ENCODE results near the gene APOL6.

The APOL6 gene, protein sequence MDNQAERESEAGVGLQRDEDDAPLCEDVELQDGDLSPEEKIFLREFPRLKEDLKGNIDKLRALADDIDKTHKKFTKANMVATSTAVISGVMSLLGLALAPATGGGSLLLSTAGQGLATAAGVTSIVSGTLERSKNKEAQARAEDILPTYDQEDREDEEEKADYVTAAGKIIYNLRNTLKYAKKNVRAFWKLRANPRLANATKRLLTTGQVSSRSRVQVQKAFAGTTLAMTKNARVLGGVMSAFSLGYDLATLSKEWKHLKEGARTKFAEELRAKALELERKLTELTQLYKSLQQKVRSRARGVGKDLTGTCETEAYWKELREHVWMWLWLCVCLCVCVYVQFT

DNA sequence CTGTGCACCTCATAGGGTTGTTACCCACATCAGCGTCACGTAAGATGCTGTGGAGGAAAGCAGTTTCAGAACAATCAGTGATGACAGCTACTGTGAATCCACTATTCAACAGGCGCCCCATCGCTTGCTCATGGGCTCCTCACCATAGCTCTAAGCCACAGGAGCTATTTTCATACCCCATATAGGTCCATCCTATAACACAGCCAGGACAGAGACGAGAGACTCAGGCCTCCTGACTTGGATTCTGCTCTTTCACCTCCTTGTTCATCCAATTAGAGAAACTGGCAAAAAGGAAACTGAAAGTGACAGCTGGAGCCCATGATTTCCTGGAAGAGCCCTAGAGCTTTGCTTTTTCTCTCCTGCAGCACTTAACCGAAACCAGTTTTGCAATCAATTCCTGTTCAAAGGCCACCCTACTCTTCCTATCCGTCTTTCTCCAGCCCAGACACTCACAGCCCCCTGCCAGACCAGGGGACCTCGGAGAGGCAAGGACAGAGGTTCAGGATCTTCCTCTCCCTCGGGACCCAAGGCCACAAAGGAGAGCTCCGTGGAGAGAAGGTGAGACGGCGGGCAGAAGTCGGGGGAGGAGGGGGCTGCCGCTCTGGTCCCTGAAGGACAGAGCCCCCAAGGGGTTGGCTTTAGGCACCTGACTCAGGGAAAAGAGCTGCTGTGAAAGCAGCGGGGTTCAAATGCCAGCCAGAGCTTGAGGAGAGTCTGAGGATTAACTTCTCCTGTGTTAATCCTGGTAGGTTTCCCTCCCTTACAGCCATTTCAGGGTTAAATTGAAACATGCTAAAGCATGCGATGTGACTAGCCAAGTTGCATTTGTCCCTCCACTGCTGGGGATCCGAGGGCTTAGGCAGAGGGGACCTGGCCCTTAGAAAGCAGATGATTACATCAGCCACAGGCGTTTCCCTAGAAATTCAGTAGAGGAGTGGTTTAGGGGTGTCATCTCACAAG, at the start of gene APOL6:
Gene APOL6 (plus strand): TSS at position 381 of the 960 bp plus-strand sequence. CDS start 7,980 bp downstream, outside the sequence.
- peak; percentile 26 for DNase-seq (ENCODE audit: low spot score)

DNA sequence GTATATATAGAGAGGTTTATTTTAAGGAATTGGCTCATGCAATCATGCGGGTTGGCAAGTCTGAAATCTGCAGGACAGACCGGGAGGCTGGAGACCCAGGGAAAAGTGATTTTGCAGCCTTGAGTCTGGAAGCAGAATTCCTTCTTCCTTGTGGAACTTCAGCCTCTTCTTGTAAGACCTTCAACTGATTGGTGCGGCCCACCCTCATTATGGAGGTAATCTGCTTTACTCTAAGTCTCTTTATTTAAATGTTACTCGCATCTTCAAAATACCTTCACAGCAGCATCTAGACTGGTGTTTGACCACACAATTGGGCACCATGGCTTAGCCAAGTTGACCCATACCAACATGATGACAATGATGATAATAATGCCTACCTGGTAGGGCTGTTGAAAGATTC, 48.9 kb upstream of the APOL6 start:
- no peak for DNase-seq (ENCODE audit: low spot score)

DNA sequence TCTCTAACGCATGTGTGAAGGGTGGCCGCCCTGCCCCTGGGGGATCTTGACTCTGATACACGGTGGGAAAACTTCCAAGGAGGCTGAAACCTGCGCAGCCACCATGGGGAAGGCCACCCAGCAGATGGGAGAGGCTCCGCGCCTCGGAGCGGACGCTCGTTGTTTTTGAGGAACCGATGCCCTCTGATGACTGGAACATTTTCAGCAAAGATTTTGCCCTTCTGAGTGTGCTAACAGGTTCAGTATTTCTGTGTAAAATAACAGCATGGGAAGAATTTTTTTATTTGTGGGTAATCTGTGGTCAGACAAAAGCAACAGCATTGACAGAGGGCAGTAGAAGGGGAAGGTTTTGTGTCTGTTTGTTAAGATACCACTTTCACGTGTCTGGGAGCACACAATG, 47.8 kb upstream of the APOL6 start:
- no peak for DNase-seq (ENCODE audit: low spot score)

DNA sequence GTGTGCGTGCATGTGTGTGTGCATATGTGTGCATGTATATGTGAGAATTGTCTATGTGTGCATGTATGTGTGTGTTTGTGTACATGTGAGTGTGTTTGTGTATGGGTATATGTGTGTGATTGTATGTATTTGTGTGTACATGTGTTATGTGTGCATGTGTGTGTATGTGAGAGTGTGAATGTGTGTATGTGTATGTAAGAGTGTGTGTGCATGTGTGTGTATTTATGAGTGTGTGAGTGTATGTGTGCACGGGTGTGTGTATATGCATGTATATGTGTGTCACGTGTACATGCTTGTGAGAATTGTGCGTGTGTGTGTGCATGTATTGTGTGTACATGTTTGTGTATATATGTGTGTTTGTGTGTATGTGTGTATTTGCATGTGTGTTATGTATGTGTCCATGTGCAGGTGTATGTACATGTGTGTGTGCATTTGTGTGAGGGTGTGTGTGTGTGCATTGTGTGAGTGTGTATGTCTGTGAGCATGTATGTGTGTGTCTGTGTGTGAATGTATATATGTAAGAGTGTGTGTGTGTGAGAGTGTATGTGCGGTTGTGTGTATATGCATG, 47.1 kb upstream of the APOL6 start:
- no peak for DNase-seq (ENCODE audit: low spot score)

DNA sequence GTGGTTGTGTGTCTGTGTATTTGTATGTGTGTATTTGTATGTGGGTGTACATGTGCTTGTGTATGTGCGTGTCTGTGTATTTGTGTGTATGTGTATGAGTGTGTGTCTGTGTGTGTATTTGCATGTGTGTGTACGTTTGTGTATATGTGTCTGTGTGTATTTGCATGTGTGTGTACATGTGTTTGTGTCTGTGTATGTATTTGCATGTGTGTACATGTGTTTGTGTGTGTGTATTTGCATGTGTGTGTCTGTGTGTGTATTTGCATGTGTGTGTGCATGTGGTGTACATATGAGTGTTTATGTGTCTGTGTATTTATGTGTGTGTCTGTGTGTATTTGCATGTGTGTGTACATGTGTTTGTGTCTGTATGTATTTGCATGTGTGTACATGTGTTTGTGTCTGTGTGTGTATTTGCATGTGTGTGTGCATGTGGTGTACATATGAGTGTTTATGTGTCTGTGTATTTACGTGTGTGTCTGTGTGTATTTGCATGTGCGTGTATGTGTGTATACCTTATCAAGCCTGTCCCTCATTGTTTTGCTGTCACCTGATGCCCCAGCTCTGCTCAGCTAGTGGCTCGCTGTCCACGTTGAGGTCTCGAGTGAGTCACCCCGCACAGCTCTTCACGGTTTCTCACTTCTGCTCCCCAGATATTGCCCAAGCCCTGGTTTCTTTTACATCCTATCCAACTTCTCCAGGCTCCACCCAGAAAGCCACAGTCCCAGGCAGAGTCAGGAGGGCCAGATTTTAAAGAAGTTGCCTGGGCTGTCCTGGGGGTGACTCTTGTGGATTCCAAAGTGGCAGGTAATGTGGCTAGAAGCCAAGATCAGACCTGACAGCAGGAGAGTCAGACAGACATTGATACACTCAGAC, 46.3 kb upstream of the APOL6 start:
- no peak for DNase-seq (ENCODE audit: low spot score)

DNA sequence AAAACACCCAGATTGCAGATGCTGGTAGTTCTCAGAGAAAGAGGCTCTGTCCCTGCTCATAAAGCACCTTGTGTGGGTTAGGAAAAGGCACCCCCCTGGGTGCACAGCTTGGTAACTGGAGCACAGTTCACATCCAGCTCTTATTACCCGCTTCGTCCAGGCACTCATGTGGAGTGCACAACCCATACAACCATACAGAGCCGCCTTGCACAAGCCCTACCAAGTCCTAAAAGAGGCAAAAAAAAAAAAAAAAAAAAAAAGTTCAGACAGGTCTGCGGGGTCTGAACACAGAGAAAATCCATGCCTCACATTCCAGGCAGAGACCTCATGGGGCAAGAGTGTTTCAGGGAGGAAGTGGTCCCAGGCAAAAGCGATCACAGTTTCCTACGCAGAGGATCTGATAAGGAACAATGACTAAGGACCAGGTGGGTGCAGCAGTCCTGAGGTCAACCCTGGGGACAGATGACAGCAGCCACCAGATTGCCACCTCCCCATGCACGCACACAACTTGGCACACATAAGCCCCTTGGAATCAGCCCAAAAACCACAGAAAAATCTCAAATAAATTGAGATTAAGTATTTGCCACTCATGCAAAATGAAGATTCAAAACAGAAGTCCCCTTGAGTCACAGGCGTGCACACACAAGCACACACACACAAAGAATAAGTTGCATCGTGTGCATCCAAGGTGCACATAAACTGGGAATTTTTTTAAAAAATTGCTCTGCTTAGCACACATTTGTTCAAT, 43.5 kb upstream of the APOL6 start:
- DNase-seq (ENCODE audit: low spot score), result no peak

DNA sequence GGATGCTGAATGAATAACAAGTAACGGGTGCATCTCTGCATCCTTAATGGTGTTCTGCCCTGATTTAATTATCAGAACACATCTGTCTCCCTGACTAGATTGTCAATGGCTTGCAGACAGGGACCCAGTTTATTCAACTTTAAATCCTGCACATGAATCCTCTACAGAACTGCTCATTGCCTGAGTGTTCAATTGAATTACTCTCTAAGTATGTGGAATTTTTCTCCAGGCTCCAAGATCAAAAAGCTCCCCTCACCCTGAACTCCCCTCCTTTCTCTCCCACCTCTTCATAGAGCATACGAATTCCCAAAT, 42.9 kb upstream of the APOL6 start:
- DNase-seq (ENCODE audit: low spot score), result no peak

DNA sequence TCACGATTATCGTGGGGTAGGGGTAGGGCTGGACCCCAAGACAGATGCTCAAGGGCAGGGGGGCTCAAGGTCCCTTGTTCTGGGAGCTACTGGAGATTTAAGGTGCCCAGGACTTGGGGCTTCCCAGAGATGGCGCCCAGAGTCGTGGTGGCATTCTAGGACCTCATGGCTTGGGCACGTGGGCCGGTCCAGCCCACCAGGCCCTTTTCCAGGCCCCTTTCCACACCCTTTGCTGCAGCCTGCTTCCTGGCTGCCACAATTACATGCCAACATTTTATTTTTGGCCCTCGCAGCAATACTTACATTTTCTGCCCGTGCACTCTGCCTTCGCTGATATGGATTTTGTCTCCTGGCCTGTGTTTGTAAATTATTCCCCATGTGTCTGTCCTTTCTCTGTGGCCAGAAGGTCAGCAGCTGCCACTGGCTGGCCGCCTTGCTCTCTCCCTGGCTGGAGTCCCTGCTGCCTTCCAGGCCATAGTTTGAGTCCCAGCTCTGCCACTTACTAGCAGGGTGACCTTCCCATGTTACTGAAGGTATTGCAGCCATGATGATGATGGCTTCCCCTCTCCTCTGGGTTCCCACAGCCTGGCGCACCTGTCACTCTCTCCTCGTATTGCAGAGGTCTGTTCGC, 42.3 kb upstream of the APOL6 start:
- no peak for DNase-seq (ENCODE audit: low spot score)

DNA sequence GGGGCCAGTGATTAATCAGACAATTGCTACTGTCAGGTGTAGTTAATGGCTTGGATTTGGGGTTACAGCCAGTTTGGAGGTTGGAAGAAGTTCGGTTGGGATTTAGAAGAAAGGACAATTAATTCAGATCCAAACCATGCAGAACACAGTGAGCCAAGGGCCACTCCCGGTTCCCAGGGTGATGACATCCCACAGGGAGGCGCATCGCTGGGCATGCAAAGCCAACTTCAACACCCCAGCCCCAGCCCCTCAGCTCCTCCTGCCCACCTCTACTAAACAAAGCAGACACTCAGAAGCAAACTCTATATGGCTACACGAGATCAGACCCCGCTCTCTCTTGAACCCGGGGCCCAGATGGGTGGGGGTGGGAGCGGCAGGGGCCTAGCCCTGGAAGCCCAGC, 41.3 kb upstream of the APOL6 start:
- no peak for DNase-seq (ENCODE audit: low spot score)

DNA sequence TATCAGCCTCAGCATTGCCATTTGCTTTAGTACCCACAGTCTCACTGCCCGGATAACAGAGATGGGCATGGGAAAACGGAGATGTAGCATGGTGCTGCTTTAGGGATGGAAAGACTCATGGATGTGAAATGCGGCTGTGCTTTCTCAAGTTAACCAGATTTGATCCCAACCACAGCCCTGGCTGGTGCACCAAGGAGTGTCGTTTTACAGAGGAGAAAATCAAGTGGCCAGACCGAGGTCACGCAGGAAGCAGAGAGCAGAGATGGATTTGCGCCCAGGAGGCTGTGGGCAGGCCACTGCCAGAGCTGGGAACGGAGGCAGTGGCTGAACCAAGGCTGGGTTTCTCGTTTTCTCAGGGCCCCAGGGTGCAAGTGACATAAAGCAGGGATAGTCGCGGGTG, 40.2 kb upstream of the APOL6 start:
- no peak for DNase-seq (ENCODE audit: low spot score)

DNA sequence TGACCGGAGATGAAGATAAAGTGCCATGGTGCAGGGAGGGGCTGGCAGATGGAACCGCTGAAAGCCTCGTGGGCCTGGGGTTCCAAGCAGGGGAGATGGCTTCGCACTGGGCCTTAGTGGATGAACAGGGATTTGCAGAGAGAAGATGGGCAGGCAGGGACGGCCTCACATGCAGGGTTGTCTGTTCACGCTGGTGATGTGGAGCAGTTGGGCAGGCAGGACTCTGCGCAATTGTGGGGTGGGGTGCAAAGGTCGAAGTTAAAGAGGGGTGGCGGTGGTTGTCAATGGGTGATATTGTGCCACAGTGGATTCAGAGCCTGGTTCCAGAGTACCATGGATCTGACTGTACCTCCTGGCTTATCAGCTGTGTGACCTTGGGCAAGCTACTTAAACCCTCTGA, 39.0 kb upstream of the APOL6 start:
- no peak for DNase-seq (ENCODE audit: low spot score)

DNA sequence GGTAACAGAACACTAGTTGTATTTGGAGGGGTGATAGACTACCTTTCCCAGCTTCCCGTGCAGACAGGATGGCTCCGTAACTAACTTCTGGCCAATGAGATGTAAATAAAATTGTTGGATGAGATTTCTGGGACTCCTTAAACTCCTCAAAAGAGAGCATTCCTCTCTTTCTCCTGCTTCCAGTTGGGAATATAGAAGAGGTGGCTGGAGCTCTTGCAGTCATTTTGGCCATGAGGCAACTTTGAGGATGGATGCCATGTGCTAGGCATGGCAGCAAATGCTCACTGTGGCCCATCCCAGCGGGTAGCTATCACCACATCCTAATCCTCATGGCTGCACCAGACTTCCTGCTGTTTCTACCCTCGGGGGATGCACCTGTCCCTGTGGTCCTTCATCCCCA, 38.5 kb upstream of the APOL6 start:
- DNase-seq (ENCODE audit: low spot score), result no peak

DNA sequence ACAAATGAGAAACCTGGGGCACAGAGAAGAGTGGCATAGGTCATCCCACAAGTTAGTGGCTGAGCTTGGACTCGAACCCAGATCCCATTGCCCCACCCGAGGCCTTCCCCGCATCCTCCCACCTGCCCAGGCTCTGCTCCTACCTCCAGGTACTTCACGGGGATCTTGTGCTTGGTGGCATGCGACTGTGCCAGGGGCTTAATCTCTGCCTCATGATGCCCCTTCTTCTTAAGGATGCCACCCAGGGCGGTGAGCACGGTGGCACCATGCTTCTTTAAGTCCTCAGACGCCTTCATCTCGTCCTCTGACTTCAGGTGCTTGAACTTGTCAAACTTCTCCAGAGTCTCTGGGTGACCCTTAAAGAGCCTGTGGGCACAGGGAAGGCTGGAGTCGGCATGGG, 37.5 kb upstream of the APOL6 start:
- DNase-seq (ENCODE audit: low spot score), result no peak

DNA sequence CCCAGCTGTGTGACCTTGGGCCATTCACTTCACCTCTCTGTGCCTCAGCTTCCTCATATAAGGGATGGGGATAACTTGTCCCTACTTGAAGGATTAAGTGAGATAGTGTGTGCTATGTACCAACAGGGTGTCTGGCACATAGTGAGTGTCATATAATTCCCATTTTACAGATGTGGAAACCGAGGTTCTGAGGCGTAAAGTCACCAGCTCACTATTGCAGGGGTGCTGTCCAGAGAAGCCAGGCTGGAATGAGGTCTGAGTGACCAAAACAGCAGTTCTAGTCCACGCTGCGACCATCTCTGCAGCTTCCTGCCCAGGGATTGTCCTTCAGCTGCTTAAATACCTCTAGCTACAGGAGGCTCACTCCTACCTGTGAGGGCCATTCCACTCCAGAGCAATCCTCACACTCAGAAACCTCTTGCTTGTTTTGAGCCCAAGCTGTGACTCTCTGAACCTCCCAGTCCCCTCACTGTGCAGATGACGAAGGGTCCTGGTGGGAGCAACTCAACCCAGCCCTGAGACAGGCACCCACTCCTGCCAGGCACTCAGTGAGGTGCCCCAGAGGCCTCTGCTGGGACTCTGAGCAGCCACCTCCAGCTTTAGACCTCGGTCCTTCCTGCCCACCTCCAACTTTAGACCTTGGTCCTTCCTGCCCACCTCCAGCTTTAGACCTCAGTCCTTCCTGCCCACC, 36.9 kb upstream of the APOL6 start:
- DNase-seq (ENCODE audit: low spot score), result no peak

DNA sequence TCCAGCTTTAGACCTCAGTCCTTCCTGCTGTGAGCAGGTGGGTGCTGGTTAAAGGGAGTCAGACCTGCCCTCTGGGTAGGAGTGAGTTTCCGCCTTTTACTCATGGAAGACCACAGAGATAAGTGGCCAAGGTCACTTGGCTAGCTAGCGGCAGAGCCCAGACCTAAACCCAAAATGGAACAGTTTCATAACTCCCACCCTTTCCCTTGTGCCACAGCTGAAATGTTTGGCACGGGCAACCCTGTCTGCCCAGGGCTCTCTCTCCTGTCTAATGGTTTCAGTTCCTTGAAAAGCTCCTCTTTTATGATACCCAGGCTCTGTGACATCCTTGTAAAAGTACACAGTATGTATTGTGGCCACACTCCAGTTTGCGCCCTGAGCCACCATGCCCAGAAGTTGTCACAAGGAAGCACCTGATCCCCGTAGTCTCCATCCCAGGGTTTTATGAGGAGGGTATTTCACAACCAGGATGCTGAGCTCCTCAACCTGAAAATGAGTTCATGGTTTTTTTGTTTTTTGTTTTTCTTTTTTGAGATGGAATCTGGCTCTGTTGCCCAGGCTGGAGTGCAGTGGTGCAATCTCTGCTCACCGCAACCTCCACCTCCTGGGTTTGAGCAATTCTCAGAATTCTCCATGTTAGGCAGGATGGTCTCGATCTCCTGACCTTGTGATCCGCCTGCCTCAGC, 36.2 kb upstream of the APOL6 start:
- DNase-seq (ENCODE audit: low spot score), result no peak

DNA sequence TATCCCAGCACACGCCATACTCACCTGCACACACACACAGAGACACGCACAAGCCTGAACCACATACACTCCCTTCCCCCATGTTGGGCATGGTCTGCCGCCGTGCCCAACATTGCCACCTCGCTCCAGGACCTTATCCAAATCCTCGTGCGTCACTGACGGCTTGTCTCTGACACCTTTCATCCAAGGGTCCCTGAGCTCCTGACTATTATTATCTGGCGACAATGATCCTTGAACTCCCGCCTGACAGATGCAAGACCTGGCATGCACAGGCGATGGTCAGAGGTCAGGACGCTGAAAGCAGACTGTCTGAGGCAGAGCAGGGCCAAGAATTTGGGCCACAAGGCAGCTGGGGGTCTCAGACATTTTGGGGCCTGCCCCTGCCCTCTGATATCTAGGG, 35.3 kb upstream of the APOL6 start:
- DNase-seq (ENCODE audit: low spot score), result no peak

DNA sequence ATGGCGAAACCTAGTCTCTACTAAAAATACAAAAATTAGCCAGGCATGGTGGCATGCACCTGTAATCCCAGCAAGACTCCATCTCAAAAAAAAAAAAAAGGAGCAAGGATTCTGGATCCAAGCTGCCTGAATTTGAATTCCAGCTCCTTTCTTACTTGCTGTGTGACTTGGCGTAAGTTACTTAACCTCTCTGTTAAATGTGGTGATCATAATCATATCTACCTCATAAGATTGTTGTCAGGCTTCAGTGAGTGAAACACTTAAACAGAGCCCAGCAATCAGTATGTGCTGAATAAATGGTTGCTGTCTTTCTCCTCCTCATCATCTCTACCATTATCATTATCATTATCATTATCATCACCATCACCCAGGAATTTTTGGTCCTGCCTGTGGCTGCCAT, 33.8 kb upstream of the APOL6 start:
- no peak for DNase-seq (ENCODE audit: low spot score)

DNA sequence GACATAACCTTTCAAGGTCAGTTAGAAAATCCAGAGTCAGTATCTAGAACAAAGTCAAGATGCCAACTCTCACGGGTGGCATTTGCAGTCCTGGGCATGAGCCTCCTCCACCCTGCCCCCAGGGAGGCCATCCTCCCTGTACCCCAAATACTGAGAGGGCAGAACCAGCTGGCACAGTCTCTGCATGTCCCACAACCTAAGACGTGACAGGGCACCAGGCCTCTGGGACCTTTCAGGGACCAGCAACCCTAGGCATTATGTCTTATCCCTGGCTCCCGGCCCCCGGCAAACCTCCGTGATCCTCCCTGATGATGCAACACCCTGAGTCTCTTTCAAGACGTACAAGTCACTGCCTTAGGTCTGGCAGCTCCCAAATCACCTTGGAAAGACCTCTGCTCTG, 33.1 kb upstream of the APOL6 start:
- no peak for DNase-seq (ENCODE audit: low spot score)

DNA sequence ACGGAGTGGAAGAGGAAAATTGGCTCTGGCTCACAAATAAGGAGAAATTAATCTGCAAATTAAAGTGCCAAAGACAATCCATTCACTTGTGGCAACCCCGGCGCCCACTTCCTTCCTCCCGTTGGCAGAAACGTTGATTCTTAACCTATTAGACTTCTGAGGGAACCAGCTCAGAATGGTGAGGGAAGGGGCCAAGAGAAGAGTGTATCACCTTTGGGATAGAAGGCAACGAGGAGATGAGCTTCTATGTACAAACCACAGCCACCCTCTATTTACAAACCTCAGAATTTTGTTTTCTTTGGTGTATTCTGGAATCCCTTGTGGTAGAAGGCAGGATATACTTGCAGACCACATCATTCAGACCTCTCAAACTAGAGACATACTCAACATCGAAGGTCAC, 32.2 kb upstream of the APOL6 start:
- DNase-seq (ENCODE audit: low spot score), result no peak

Data from hematopoietic multipotent progenitor cell treated with erythropoietin and hydrocortisone succinate and interleukin-3 and kit ligand, for 17 days (in vitro differentiated cells).